Activated CD4-positive, alpha-beta T cell treated with anti-CD3 and anti-CD28 coated beads for 24 hours (primary cell): ENCODE measurements around the gene TBCK.

Experiments
- DNase-seq, 2 donors: peaks; one replicate each; pipeline ENCODE4 v3.0.0-alpha.2; 2020; ENCODE audit warnings: low read depth in 2 of 2

The TBCK gene

GRCh38 chr4:106287353-106287969 is 28.5 kb downstream of the TBCK start:
- DNase-seq = no peak

DNA sequence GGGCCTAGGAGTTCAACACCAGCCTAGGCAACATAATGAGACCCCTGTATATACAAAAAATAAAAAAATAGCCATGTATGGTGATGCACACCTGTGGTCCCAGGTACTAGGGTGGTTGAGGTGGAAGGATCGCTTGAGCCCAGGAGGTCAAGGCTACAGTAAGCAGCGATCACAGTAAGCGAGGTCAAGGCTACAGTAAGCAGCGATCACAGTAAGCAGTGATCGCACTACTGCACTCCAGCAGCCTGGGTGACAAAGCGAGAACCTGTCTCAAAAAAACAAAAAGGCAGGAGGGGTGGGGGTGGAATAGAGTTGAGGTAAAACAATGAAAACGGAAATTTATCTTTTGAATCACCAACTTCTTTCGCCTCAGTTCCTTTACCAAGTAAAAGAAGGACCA is 29.4 kb downstream of the TBCK start:
- no peak for DNase-seq

DNA sequence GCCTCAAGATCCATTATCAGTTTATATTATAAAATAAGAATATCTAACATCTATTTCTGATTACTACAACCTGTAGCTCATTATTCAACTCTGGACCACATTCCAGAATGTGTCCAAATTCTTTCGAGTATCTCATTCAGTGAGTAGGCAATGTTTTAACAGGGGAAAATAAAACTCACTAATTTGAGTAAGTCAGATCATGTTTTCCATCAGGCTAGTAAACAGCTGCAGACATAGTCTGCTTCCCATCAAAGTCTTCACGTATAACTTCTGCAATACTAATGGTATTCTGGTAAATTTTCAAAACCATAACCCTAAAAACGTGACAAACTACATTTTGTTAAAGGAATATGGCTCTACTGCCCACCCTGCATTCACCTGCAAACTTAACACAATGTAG is 31.8 kb downstream of the TBCK start:
- DNase-seq = no peak

GRCh38 chr4:106277140-106277675 is 38.8 kb downstream of the TBCK start:
- DNase-seq = no peak

GRCh38 chr4:106273831-106274230 is 42.2 kb downstream of the TBCK start:
- no peak for DNase-seq

DNA sequence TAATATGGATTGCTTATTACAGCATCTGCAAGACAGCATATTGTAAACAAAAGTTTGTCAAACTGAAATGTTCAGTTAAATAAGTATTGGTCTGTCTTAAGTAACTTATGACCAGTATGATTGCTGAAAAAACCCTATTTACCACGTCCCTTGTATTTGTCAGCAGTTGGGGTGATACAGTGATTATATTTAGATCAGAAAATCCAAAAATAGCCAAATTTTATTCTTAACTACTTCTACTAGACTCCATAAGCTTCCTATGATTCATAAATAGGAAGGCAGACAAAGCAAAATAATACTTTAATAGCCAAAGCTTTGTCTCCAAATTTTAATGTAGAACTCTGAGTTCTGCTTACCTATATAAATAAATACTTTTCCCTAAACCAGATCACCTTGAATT is 45.3 kb downstream of the TBCK start:
- no peak for DNase-seq

DNA sequence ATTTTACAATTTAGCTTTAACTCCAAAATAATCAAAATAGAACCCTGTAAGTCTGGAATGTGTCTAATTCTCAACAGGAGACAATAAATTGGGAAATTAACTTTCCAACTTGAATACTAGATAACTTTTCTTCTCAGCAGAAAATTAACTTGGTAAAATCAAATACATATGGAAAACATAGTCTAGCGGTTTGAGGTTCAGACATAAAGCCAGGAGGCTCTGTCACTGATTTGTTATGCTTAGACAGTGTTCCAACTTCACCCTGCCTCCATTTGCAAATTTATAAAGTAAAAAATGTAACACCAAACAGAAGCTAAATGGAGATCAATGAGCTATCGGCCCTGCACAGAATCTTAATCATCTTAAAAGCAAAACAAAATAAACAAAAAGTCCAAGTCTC is 46.3 kb downstream of the TBCK start:
- no peak for DNase-seq

GRCh38 chr4:106268786-106269185 is 47.2 kb downstream of the TBCK start:
- no peak for DNase-seq

DNA sequence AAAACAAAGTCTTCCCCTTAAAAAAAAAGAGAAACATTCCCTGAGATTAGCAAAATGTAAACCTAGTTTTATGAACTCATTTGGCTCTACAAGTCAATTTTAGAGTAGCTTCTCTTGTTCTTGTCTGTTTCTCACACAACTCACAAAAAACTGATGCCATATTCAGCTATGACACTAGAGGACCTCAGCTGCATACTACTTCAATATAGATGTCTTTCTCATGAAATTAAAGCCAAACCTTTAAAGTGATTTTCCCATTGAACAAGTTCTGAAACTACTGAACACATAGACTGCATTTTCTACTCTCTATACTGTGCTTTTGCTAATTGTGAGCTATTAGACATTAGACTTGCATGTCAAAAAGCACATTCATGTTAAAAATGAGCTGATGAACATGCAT is 49.8 kb downstream of the TBCK start:
- DNase-seq = no peak

GRCh38 chr4:106264331-106264728 is 51.7 kb downstream of the TBCK start:
- no peak for DNase-seq

DNA sequence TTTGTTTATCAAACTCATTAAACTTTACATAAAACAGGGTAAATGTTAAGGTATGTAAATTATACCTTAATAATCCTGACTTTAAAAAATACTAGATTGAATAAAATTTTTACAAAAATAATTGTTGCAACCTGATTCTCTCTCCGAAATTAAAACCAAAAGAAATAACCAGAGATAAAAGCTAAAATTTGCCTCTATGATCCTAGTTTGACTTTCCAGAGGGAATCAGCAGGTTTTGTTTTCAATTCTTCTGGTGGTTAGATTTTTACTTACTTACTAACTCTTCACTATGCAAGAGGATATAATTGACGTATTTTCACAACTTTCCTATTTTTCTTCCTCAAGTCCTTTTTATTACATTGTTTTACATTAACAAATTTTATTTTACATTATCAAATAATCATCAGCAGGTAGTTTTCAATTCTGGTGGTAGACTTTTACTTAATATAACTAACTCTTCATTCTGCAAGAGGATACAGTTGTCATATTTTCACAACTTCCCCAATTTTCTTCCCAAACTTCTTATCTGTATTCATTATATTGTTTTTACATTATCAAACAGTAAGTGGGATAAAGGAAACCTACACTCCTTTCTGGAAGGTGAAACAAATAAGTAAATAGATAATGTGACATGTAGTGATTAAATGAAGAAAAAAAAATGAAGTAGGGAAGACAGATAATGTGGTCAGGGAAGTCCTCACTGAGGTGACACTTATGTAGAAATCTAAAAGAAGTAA is 52.2 kb downstream of the TBCK start:
- DNase-seq = no peak

- DNase-seq = no peak
These were observed 54.0 kb downstream of the TBCK start for GRCh38 chr4:106261980-106262379.

DNA sequence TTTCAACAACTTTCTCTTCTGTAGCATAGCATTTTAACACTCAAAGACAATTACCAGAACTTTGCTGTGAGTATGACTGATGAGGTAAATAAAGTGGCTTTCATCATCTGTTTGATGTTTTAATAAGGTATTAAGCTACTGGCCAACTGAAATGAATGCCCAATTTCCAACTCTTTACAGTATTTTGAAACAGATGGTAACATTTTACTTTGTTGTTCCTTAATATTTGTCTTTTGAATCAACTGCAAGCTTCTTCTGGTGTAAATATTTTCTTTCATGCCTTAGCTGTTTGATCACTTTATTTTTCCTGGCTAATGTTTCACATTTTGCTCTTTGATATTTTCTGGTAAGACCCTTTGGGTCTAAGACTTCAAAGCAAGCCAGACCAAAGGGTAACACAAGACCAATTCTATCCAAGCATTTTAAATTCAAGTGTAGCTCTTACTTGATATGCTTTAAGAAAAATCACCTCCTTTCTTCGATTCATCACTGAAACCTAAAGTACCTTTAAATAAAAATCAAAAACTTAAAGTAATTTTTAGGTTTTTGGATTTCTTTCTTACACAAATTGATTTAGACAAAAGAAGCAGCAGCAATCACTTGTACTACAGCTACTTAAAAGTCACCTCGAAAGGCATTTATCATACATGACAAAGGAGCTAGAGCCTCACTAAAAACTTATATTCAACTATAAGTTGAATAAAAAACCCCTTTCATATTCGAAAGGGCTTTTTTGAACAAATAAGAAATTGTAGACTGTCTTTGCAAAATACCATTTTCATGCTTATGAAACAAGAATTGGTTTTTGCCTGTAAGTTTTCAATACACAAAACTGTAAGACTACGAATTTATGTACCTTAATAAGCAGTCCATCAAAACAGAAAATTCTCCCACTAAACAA is 57.6 kb downstream of the TBCK start:
- no peak for DNase-seq

DNA sequence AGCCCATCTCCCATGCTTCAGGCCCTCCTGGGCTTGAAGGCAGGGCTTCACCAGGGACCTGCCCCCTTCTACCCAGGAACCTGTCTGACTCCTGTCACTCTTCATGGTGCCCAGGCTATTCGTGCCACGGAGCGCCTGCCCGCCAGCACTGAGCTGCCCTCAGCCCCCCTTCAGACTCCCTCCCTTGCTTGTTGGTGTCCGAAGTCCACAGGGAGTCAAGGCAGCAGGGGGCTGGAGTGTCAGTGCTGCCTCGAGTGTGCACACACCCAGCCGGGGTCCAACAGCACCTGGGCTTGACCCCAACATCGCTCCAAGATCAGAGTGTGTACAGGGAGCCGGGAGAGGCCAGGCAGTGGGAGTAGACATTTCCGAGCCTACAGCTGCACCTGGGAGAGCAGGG is 59.8 kb downstream of the TBCK start:
- DNase-seq = no peak

DNA sequence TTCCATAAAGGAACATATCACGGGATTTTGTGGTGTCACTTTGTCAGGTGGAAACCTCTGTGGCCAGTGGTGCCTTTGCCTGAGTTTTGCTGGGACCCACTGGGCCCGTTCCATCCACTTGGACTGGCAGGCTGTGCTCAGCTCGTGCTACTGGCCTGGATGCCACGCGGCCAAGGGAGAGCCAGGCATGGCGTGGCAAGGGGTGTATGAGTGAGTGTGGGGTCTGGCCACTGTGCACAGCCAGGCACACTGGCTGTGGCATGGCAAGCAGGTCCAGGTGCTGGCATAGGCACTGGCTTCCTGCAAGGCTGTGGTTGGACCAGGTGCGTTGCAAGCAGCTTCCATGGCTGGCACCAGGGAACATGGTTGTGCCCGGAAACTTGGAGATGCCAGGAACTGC is 60.8 kb downstream of the TBCK start:
- no peak for DNase-seq

- no peak for DNase-seq
These were observed 62.5 kb downstream of the TBCK start for GRCh38 chr4:106253364-106254129.

- no peak for DNase-seq
These were observed 68.4 kb downstream of the TBCK start for GRCh38 chr4:106247600-106247999.

GRCh38 chr4:106246441-106246840 is 69.6 kb downstream of the TBCK start:
- no peak for DNase-seq

DNA sequence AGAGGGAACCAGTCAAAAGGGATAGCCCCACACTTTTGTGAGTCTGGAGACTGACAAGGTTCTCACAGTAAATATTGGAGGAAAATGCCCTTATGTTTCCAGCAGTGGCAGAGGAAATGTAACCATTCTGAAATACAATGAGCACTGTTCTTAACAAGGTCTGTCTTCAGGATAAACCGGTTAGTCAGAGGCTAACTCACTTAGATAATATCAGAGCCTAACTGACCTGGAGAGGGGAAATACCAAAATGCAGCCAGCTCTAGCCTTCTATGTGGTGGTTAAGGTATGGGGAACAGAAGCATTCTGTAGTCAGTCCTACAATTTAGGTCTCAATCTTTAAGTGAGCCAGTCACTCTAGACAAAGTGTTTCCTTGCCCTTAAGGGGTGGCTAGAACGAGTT is 70.8 kb downstream of the TBCK start:
- no peak for DNase-seq

DNA sequence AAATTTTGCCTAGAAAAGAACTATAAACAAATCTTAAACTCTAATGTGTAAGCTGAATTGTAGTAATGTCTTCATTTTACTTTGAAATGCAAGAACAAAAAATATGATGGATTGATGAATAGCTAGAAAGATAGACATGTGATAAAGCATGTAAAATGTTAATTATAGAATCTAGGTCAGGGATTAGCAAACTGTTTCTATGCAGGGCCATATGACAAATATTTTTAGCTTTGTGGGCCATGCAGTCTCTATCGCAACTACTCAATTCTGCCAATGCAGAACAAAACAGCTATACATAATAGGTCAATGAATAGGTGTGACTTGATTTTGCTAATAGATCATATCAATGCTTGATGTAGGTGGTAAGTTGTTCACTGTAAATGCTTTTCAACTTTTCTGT is 75.3 kb downstream of the TBCK start:
- no peak for DNase-seq

GRCh38 chr4:106238820-106239420 is 77.1 kb downstream of the TBCK start:
- no peak for DNase-seq
